Right kidney (tissue), 1 donor: ENCODE data around the gene BHMT.
A peak's percentile ranks its signal among the peaks of the same experiment; 100 is the strongest.
"Not testable (repeated sequence)": the region's sequence is repeated elsewhere in the genome, so short reads cannot be mapped to it uniquely, and the experiment has no call there.

ENCODE experiments used
- DNase-seq: peaks from one replicate; pipeline ENCODE4 v3.0.0-alpha.2; 2016

BHMT gene

DNA sequence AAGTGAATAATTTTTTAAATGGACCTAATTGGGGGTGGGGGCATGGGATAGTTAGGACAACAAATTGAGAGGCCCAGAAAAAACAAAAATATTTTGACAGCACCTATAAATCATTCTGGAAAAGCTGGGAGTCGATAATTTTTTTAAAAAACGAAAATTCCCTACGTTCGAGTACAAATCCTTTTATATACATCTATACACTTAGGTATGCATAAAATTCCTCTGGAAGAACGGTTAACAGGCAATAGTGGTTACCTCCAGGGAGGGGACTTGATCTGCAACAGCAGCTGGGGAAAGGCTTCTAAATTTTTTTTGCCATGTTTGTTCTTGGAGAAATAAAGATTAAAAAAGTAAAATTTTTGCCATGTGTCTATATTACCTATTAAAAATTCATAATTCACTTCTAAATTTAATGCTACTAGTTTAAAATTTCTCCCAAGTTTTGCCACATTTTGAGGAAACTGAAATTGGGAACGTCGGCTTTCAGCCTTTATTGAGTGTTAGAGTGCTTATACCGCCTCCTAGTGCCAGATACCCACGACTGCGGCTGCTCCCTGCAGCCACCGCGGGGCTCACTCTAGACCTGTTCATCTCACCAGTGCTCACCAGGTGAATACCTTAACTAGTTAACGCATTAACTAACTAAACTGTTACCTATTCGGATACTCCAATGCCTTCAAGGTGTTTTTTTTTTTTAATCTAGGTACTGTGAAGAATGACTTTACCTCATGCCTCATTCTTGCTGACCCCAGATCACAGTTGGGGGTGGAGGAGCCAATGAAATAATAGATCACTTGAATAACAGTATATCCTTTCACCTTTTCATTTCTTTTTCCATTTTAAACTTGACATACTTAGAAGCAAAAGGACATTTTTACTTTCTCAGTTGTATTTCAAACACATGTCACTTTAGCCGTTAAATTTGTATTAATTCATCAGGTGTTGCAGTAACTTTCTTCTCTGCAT is 1.8 kb upstream of the BHMT start:
- no peak for DNase-seq

DNA sequence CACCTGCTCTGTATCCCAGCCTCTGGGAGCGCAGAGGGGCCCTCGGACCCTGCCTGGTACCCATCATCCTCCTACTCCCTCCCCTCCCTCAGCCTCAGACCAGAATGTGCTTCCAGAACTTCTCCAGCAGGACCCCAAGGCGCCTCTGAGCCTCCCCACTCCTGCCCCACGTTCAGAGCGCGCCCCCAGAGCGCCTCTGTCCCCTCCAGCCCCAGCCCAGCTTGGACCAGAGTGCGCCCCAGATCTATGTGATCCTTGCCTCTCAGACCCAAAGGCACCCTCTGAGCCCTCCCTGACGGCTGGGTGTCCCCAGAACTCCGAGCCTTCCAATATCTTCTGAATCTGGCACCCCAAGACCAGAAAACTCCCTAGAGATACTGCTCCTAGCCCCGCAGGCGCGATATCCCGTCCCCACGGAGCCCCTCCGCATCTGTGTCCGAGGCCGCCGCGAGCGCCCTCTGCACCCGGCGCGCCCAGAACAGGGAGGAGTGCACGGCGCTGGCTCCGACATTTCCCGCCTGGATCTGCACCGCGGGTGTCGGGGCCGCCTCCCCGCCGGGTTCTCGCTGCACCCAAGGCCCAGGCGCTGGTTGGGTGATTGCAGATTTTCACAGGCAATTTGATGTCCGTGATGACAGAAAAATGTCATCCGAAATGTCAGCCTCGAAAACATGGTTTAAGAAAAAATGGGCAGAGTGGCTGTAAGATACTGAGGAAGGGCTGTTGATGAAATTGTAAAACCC is 522 bp downstream of the BHMT start:
- DNase-seq: peak; percentile 49

DNA sequence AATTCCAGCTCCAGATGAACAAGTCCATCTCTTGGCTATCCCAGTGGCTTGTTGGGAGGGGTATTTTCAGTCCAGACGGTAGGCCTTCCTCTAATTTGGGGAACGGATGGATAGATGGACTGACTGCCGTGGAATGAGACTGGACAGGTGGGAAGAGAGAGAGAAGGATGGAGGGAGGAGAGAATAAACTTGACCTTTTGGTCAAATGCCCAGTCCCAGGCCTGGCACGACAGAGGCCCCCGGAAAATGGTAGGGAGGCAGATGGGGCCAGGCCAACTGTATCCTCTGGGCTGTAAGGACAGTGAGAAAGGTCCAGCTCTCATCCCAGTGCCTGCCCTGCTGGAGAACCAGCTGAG is 1.1 kb downstream of the BHMT start:
- DNase-seq: no peak

DNA sequence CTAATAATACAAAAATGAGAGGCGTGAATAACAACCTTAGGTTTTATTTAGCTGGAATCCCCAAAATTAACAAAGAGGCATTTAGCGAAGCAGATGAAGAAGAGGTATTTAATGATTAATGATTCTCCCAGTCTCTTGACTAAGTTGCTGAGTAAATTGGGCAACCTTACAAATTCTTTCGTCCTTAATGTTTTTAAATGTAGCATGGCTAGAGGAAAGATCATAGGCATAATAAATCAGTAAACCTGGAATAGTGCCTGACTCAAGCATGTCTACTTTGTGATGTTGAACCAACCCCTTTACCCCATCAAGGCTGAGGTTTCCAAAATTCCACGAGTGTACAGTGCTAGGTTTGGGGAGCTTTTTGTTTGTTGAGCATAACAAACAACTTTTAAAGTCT is 7.9 kb downstream of the BHMT start:
- no peak for DNase-seq

DNA sequence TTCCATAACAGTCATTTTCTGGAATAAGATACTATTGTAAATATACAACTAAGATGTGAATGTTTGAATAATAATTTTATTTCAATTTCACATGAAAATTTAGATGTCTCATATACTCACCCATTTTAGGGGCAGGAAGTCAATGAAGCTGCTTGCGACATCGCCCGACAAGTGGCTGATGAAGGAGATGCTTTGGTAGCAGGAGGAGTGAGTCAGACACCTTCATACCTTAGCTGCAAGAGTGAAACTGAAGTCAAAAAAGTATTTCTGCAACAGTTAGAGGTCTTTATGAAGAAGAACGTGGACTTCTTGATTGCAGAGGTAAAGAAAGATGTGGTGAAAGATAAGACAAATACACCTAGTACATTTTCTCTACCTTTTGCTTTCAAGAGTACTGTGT is 8.6 kb downstream of the BHMT start:
- DNase-seq: no peak

DNA sequence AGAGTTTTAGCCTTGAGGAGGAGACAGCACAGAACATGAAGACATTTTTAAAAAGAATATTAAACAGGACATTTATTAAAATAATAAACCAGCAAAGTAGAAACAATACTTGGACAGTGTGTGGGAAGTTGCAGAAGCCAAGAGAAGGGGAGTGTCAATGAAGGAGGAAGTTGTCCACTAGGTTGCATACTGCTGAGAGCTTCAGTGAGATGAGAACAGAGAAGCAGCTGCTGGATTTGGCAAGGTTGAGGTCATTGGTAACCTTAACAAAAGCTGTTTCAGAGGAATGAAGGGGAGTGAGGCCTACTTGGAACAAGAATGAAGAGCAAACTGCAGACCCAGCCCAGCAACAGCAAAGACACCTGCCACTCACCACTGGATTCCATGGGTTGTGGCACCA is 11.4 kb downstream of the BHMT start:
- no peak for DNase-seq

DNA sequence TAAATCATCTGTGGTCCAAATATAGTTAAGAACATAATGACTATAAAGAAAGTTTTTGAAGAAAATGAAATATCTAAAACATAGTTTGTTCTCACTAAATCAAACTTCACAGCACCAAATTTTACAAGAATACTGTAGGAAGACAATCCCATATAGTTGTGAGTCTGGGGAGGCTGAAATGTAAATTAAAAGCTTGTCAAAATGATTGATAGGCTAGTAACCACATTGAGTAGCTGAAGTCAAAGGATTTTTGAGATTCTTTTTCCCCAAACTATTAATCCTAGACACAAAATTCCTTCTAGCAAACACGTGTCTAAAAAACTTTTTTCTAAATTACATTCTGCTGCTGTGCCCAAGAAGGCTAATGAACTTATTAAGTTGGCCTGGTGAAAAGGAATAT is 13.0 kb downstream of the BHMT start:
- no peak for DNase-seq

DNA sequence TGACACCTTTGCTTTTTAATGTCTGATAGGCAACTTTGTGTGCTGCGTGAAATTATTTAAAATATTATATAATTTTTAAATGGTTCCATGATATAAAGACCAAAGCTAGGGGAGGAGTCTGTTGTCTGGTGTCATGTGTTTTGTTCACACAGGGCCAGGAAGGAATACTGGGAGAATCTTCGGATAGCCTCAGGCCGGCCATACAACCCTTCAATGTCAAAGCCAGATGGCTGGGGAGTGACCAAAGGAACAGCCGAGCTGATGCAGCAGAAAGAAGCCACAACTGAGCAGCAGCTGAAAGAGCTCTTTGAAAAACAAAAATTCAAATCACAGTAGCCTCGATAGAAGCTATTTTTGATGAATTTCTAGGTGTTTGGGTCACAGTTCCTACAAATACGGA is 19.2 kb downstream of the BHMT start:
- DNase-seq: no peak

DNA sequence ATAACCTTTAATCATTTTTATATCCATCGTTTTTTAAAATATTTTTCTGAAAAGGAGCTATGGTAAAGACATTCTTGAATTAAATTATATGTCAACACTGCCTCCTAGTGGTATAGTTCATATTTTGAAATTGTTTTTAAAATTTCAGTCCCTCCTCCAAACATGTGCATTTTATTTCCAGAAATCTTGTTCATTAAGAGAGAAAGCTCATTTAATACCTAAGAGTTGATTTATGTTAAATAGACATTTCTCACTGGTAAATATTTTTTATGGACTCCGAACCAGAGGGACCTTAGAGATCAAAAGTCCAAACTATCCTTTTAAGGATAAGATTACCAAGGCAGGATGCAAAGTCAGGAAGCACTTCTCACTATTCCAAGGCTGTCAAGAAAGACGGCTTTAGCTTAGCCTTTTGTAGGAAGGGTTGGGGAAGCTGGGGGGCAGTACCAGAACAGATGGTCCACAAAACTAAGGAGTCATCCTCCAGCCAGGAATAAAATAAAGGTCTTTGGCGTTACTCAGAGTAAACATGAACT is 21.6 kb downstream of the BHMT start:
- DNase-seq: peak; percentile 22

DNA sequence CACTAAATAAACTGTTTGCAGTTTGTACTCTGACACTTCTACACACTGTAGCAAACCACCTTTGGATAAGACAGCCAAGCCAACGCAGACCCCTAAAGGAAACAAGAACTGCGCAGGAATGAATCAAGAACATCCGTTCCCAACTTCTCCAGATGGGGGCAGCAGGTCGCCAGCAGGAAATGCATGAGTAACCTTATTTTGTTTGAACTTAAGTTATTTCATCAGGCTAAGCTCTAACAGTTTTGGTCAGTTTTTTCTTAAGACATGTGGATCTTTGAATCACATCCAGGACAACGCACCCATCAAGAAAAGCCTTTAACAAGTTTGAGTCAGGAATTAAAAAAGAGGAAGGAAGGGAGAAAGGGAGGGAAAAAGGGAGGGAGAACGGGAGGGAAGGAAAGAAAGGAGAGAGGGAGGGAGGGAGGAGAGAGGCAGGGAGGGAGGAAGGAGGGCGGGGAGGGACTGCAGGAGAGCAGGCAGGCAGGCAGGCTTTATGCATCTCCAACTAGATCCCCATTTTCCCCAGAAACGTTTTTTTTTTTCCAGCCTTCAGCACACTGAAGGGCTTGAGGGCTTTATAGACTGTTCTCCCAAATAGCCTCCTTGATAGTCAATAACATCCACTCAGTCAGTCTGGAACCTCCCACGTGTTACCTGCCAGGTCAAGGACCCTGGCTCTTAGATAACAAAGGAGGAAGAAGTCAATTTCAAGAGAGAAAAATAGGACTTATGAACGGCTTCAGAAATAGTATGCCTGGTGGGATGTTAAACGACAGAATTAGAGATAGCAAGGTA is 22.2 kb downstream of the BHMT start:
- DNase-seq: peak; percentile 76

DNA sequence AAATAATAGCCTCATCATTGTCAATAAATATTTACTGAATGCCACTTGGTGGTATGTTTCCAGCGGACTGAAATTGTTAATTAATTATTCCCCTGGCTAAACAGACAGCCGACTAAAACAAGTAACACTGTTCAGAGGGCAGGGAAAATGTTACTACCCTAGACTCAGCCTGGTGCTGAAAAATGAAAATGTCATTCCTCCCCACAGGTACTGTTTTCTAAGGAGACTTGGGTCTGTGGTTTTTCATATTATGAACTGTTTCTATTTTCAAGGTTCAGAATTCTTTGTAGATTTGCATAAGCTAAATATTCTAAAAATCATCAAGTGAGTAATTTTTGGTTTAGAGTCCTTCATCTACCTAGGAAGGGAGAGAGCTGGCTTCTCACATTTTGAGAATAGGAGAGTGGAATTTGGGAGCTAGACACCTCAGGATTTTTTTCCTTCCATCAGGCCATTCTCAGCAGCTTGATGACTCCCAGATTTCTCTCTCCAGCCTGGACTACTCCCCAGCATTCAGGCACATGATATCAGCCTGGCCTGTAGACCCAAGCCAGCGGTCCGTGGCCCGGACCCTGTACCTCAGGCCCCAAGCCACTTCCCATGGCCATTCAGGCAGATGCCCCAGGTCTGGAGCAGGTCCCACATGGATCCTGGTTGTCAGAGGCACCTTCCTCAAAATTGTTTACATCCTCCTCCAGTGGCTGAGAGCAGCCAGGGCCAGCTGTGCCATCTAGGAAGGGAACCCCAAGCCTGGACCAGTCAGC is 24.4 kb downstream of the BHMT start:
- no peak for DNase-seq

DNA sequence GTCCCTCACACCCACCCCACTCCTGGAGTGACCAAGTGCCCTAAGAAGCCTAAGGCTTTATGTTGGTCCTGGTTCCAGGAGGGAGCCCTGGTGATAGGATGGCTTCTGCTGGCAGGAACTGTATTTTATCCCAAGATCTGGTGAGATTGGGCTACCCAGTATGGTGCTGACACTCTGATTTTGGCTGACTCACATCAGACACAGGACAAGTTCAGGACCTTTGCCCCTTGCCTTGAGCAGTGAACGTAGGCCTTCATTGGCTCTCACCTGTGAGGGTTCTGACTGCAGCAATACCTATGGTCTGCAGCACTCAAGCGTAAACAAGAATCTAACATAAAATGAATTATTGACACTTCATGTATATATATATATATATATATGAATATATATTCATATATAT is 25.0 kb downstream of the BHMT start:
- DNase-seq: no peak

DNA sequence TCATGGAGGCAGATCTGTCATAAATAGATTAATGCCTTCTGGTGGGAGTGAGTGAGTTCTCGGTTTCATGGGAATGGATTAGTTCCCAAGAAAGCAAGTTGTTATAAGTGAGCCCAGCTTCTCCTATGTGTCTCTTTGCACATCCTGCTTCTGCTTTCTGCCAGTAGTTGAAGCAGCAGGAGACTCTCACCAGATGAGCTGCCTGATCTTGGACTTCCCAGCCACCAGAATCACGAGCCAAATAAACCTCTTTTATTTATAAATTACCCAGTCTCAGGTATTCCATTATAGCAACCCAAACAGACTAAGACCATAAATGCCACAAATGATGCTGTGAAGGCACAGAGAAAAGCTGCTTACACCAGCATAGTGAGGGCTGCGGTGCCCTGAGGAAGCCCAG is 28.9 kb downstream of the BHMT start:
- no peak for DNase-seq

DNA sequence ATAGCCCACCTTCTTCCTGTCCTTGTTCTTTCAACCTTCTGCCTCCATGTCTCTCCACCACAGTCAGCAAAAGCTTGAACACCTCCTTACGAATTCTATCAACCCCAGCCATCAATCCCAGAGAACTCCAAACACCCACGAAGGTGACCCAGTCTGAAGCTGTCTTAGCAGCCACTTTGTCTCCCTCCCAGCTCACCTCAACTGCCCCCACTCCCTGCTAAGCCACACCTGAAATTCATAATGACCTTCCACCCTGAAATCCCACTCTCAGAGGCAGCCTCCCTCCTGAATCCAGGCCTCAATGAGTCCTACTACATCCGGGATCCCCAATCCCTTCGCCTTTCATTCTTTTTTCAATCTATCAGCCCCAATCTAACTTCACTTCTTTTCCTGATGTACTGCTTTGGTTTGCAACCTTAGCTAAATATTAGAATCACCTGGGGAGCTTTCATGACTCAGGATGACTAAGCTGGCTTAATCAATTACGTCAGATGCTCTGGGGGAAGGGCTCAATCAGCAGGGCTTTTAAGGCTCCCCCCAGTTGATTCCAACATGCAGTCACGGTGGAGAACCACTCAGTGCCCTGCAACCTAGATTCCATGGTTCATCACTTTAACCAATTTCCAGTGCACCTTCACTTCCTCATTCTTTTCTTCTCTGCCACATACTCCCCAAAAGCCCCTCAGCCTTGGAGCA is 32.2 kb downstream of the BHMT start:
- DNase-seq: no peak

DNA sequence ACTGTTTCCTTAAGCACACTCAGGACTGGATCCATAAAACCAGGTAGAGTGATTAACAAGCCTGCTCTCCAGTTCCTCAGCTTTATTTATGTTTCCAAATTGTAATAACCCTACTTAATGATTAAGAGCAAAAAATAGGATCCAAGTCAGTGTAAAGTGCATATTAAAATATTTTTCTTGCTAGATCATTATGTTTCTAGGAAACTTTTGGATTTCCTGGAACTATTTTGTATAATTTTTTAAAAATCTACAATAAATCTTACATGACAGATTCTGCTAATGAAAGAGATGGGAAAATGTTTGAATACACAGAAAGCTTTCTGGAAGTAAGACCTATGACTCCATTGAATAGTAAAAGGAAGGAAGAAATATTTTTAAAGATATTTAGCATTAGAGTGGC is 35.5 kb downstream of the BHMT start:
- no peak for DNase-seq

DNA sequence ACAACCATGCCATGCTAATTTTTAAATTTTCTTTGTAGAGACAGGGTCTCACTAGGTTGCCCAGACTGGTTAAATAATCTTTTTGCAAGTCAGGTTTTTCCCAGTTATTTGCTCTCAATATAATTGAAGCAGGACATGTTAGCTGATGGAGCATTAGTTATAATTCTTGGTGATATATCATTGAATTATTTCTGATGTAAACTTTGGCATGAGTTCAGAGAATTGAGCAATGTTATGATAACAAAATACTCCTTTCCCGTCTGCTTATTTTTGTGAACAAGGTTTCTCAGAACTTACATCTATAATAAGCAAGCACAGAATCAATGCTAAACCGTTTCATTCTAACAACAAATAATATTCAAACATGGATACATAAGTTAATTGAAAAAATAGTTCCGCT is 37.8 kb downstream of the BHMT start:
- DNase-seq: no peak

DNA sequence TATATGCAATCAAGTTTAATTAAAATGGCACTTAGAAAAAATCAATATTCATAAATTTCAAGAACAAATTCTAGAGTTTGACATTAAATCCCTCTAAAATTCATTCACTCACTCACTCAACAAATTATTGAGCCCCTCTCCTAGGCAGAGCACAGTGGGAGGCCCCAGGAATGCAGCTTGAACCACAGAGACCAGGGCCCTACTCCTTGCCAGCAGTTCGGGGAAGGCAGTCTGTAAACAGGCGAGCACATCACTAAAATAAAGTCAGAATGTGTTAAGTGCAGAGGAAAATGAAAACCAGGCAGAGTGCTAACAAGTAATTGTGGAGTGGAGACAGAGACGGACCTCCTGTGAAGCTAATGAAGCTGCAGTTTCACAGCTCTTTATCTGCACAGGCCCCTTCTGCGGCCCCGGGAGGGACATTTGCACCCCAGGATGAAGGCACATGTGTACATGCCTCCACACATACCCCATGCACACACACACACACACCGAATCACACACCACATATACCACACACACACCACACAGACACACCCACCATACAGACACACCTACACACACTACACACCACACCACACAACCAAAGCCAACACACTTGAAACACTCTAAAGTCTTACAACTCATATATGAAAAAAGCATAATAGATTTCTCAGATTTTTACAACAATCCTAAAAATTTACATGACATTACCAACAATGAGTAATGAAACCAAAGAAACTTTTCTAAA is 40.5 kb downstream of the BHMT start:
- no peak for DNase-seq

DNA sequence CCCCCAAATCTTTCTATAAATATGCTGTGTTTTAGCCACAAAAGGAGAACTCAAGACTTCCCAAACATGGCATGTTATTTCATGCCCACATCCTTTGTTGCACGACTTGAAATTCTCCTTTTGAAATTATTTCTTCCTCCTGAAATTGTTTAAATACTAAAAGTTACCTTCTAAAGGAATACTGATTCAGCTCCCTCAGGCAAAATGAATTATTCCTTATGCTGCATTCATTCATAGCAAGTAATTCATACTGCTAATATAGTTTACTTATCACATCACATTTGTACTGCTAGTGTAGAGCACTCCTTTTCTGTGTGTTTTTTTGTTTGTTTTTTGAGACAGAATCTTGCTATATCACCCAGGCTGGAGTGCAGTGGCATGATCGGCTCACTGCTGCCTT is 45.7 kb downstream of the BHMT start:
- no peak for DNase-seq

DNA sequence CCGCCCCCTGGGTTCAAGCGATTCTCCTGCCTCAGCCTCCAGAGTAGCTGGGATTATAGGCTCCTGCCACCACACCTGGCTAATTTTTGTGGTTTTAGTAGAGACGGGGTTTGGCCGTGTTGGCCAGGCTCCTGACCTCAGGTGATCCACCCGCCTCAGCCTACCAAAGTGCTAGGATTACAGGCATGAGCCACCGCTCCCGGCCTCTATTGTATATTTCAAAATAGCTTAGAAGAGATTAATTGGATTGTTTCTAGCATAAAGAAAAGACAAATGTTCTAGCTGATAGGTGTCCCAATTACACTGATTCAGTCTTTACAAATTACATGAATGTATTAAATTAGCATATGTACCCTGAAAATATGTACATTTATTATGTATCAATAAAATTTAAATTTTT is 50.0 kb downstream of the BHMT start:
- not testable (repeated sequence) for DNase-seq

DNA sequence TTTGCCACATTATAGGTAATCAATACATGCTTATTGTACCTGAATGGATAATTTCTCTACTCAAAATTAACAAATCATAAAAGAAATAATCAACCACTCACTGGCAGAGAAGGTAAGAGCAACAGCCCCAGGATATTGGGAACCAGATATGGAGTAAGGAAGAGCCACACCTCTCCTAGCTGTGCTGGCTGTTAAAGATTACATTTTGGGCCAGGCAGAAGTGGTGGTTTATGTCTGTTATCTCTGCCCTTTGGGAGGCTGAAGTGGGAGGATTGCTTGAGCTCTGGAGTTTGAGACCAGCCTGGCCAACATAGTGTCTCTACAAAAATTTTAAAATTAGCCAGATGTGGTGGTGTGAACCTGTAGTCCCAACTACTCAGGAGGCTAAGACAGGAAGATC is 56.4 kb downstream of the BHMT start:
- no peak for DNase-seq

DNA sequence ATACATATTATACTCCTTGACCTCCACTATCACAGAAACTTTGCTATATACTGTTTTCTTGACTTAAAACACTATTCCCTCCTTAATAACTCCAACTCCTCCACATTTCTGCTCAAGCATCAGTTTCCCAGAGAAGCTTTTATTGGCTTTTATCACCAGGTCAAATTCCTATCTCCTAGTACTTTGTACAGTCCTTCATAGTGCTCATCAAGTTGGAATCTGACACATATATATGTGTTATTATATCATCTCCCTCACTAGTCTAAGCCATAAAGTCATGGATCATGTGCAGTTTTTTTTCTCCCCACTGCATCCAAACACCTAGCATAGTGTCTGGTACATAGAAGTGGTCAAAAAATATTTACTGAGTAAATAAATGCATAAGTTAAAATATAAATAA is 59.1 kb downstream of the BHMT start:
- DNase-seq: no peak
